Measurements from ENCODE around the gene ADGRV1. TPM values are rescaled to one million over a fixed set of nuclear protein-coding genes. Genes with fewer than 3 reads are reported as not detected.

ADGRV1 gene
- total and polyA plus RNA-seq, 8 donors: 12.5 to 36.4 (median 16.9) TPM

DNA sequence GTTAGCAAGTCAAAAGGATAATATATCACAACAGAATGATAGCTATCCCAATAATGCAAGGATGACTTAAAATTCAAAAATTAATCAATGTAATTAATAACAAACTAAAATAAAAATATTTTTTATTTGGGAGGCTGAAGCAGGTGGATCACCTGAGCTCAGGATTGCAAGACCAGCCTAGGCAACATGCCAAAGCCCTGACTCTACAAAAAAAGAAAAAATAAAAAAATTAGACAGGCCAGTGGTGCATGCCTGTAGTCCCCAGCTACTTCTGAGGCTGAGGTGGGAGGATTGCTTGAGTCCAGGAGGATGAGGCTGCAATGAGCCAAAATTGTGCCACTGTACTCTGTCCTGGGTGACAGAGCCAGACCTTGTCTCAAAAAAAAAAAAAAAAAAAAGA is 399.3 kb downstream of the ADGRV1 start:
- H3K4me3 ChIP-seq: no peak overlapping the region
- peaks cover 0 to 6% of the 10 kb centered on the region in 2 donors for H3K4me1 ChIP-seq
- H3K9me3 ChIP-seq: no peaks in the 10 kb centered on the region
- intact Hi-C loops (cut with DNase I): no loop called here
- H3K36me3 ChIP-seq: no peaks in the 10 kb centered on the region
- TF ChIP-seq, protein P1, sequence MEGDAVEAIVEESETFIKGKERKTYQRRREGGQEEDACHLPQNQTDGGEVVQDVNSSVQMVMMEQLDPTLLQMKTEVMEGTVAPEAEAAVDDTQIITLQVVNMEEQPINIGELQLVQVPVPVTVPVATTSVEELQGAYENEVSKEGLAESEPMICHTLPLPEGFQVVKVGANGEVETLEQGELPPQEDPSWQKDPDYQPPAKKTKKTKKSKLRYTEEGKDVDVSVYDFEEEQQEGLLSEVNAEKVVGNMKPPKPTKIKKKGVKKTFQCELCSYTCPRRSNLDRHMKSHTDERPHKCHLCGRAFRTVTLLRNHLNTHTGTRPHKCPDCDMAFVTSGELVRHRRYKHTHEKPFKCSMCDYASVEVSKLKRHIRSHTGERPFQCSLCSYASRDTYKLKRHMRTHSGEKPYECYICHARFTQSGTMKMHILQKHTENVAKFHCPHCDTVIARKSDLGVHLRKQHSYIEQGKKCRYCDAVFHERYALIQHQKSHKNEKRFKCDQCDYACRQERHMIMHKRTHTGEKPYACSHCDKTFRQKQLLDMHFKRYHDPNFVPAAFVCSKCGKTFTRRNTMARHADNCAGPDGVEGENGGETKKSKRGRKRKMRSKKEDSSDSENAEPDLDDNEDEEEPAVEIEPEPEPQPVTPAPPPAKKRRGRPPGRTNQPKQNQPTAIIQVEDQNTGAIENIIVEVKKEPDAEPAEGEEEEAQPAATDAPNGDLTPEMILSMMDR (IDR thresholded peaks at IDR 0.05): no peak
- H3K27ac ChIP-seq: no peak overlapping the region
- DNase-seq (no peak), ATAC-seq (no peak)
- H3K27me3 ChIP-seq: no peaks in the 10 kb centered on the region

DNA sequence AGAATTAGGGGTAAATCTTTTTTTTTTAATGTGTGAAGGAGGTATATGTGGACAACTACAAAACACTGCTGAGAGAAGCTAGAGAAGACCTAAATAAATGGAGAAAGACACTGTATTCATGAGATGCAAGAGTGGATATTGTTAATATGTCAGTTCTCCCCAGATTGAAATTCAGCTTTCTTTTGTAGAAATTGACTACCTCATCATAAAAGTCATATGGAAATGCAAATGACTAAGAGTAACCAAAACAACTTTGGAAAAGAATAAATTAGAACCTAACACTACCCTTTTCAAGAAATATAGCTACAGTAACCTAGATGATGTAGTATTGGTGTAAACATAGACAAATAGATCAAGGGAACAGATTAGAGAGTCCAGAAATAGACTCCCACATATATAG is 400.7 kb downstream of the ADGRV1 start:
- Histone ChIP-seq H3K27ac (no peak overlapping the region), H3K4me3 (no peak overlapping the region), H3K4me1 (peaks cover 0 to 6% of the 10 kb centered on the region in 2 donors), H3K27me3 (no peaks in the 10 kb centered on the region), H3K36me3 (no peaks in the 10 kb centered on the region), H3K9me3 (no peaks in the 10 kb centered on the region)
- intact Hi-C loops (cut with DNase I): no loop called here
- DNase-seq (no peak), ATAC-seq (no peak)
- TF ChIP-seq, protein P1 (IDR thresholded peaks at IDR 0.05): no peak

DNA sequence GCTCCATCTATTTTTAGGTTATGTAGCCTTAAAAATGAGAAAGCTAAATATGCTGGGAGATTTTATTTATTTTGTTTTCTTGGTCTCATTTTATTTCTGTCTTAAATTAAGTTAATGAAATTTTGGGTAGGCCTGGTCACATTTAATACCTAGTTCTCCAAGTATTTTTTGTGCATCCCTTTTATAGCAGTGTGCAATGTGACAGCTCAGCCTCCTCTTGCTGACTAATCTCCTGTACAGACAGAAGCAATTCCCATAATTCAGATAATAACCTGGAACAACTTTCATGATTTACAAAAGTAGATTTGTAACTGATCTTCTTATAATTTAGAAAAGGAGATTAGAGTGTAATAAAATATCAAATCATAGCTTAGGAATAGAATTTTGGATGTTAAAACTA is 403.9 kb downstream of the ADGRV1 start:
- Histone ChIP-seq H3K27me3 (no peaks in the 10 kb centered on the region), H3K4me3 (no peak overlapping the region), H3K4me1 (no peaks in the 10 kb centered on the region), H3K36me3 (no peaks in the 10 kb centered on the region), H3K27ac (no peak overlapping the region), H3K9me3 (no peaks in the 10 kb centered on the region)
- TF ChIP-seq, protein P1 (IDR thresholded peaks at IDR 0.05): no peak
- no peak for DNase-seq
- intact Hi-C loops (cut with DNase I): no loop called here
- ATAC-seq: no peak

DNA sequence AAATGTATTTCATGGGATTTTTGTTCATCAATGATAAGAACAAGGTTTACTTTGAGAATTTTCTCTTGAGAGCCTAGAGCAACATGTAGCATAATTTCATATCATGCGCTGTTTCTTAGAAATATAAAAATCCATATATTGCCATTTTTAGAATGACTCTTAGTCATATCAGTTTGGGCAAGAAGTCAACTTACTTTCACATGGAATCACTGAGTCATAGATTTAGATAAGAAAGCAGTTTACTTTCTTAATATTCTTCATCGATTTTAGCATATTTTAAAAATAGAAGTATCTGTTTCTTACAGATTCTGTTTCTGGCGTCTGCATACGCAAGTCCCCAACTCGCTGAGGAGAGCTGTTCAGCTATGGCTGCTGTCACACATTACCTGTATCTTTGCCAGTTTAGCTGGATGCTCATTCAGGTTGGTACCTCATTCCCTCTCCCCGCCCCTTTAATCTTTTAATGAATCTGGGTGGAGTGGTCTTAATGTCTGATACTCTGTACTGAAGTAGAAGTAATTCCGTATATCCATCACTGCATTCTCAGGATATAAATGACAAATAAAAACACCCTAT is 406.6 kb downstream of the ADGRV1 start:
- TF ChIP-seq, protein P1 (IDR thresholded peaks at IDR 0.05): no peak
- no peak for ATAC-seq
- DNase-seq: no peak
- H3K27me3 ChIP-seq: no peaks in the 10 kb centered on the region
- no peak overlapping the region for H3K4me3 ChIP-seq
- peaks cover 0 to 4% of the 10 kb centered on the region in 2 donors for H3K9me3 ChIP-seq
- intact Hi-C loops (cut with DNase I): no loop called here
- H3K36me3 ChIP-seq: no peaks in the 10 kb centered on the region
- no peak overlapping the region for H3K27ac ChIP-seq
- no peaks in the 10 kb centered on the region for H3K4me1 ChIP-seq

DNA sequence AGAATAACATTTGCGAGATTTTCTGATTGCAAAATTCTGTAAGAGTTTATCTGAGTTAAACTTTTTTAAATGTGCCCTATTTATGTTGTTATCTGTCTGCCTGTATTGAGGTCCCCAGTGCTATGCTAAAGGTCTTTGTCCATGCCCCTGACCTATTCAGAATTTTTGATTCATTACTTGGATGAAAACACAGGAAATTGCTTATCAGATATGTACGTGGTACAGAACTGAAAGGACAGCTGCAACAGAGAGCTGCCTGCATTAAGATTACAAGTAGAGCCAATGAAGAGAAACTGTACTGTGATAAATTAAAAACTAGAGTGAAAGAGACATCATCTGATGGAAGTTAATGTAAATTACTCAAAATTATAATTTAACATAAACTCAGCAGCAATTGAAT is 408.8 kb downstream of the ADGRV1 start:
- no peak overlapping the region for H3K27ac ChIP-seq
- TF ChIP-seq, protein P1 (IDR thresholded peaks at IDR 0.05): no peak
- DNase-seq: no peak
- ATAC-seq: no peak
- no peaks in the 10 kb centered on the region for H3K4me1 ChIP-seq
- intact Hi-C loops (cut with DNase I): no loop called here
- no peak overlapping the region for H3K4me3 ChIP-seq
- H3K9me3 ChIP-seq: peaks cover 0 to 7% of the 10 kb centered on the region in 2 donors
- no peaks in the 10 kb centered on the region for H3K27me3 ChIP-seq
- H3K36me3 ChIP-seq: no peaks in the 10 kb centered on the region
